HepG2 (cell line): Measurements from ENCODE around the gene MYH10. TPM values are rescaled to one million over a fixed set of nuclear protein-coding genes. Genes with fewer than 3 reads are reported as not detected.

Experiments used
- ATAC-seq: fragments of 200-7000 bp; cut with Tn5 transposase; 3 replicates; pipeline ENCODE4 v1.9.1; 2020; ENCODE audit warnings: mild to moderate bottlenecking, moderate library complexity
- BruUV-seq: library from RNA; stranded (reverse); fragments of 400-500 nt; replicated peaks from 2 replicates; lab custom pipeline; 2021; lab: Mats Ljungman, UMichigan
- CTCF ChIA-PET: fragments of 300-600 bp; formaldehyde crosslinking; extraction: SDS; loops from one replicate; lab custom pipeline; 2021; ENCODE audit warnings: low total read pairs, inconsistent platforms, low intra/inter-chr PET ratio; lab: Yijun Ruan, JAX
- POLR2A ChIA-PET: fragments of 350-600 bp; sonication (Branson Sonifier 250); formaldehyde crosslinking; loops from one replicate; lab custom pipeline; 2020; ENCODE audit warnings: antibody characterized with exemption, inconsistent platforms; lab: Yijun Ruan, JAX
- DNase-seq: peaks from one replicate; pipeline ENCODE4 v3.0.0-alpha.2; 2015; ENCODE audit warnings: low spot score
- FAIRE-seq: peaks from 3 replicates; lab custom pipeline; 2011; peaks lifted over from hg19 to GRCh38; lab: Jason Lieb, UNC
- H2AFZ ChIP-seq: one replicate; pipeline ENCODE4 v1.6.1; 2011; ENCODE audit warnings: low read length, inconsistent platforms
- H3K27ac ChIP-seq: fragments of 300-600 bp; 3 replicates; pipeline ENCODE4 v1.8.0; 2011; ENCODE audit warnings: mixed run types, mild to moderate bottlenecking, mixed read lengths, low read length, inconsistent platforms; ENCODE audit not compliant: insufficient read depth; ENCODE audit errors: extremely low read length
- H3K27me3 ChIP-seq, 2 experiments: fragments of 200-600 bp in 1 of 2; 2 replicates in 1 of 2; 3 replicates in 1 of 2; pipeline versions ENCODE4 v1.6.0 to v1.8.0; 2011; ENCODE audit warnings: low read length in 2 of 2, mild to moderate bottlenecking in 2 of 2, moderate library complexity in 2 of 2, inconsistent platforms in 1 of 2; ENCODE audit not compliant: insufficient read depth in 2 of 2, control insufficient read depth in 1 of 2
- H3K36me3 ChIP-seq, 2 experiments: fragments of 200-600 bp in 1 of 2; replicated peaks in 1 of 2; 2 replicates in 1 of 2; 3 replicates in 1 of 2; pipeline versions ENCODE4 v1.5.1 to v1.8.0; 2011; ENCODE audit warnings: low read length in 2 of 2, inconsistent platforms in 1 of 2; ENCODE audit not compliant: insufficient read depth in 2 of 2, control insufficient read depth in 1 of 2
- H3K4me1 ChIP-seq: 2 replicates; pipeline ENCODE4 v1.5.1; 2012; ENCODE audit warnings: low read length, inconsistent platforms; ENCODE audit not compliant: insufficient read depth
- H3K4me2 ChIP-seq: 2 replicates; pipeline ENCODE4 v1.6.0; 2011; ENCODE audit warnings: low read depth, low read length, inconsistent platforms
- H3K4me3 ChIP-seq, 3 experiments: fragments of 200-600 bp in 1 of 3; sonication (generic), shearing (Covaris generic) in 1 of 3; replicated peaks in 1 of 3; 2 replicates each; pipeline ENCODE4 v1.5.1; 2011 to 2016; ENCODE audit warnings: low read length in 3 of 3, inconsistent platforms in 2 of 3, low read depth in 2 of 3, mild to moderate bottlenecking in 2 of 3, control low read depth in 1 of 3, mixed read lengths in 1 of 3; ENCODE audit not compliant: insufficient read depth in 1 of 3
- H3K79me2 ChIP-seq: one replicate; pipeline ENCODE4 v1.6.1; 2011; ENCODE audit warnings: low read length, inconsistent platforms; ENCODE audit not compliant: insufficient read depth
- H3K9ac ChIP-seq: 2 replicates; pipeline ENCODE4 v1.6.0; 2011; ENCODE audit warnings: mild to moderate bottlenecking, low read depth, low read length, inconsistent platforms; ENCODE audit not compliant: insufficient read depth
- H3K9me3 ChIP-seq: 2 replicates; pipeline ENCODE4 v1.5.1; 2012; ENCODE audit warnings: mild to moderate bottlenecking, low read length
- H4K20me1 ChIP-seq: 2 replicates; pipeline ENCODE4 v1.6.0; 2011; ENCODE audit warnings: inconsistent platforms, mild to moderate bottlenecking, low read length, moderate library complexity; ENCODE audit not compliant: insufficient read depth
- AKAP8 ChIP-seq: sonication (generic); formaldehyde crosslinking; IDR thresholded peaks from 2 replicates; pipeline ENCODE4 v1.5.1; 2020; ENCODE audit warnings: mild to moderate bottlenecking, missing genetic modification reagents
- ARNT2 ChIP-seq: sonication (generic); formaldehyde crosslinking; IDR thresholded peaks from 2 replicates; pipeline ENCODE4 v1.8.0; 2022; ENCODE audit warnings: mild to moderate bottlenecking, low read depth, missing genetic modification reagents, moderate library complexity
- CENPBD1 ChIP-seq: sonication (generic); formaldehyde crosslinking; IDR thresholded peaks from 2 replicates; pipeline ENCODE4 v1.8.0; 2022; ENCODE audit warnings: missing genetic modification reagents, low read depth, mild to moderate bottlenecking, borderline replicate concordance
- FOXA3 ChIP-seq: IDR thresholded peaks from 2 replicates; pipeline ENCODE4 v1.6.1; 2016; ENCODE audit warnings: missing genetic modification reagents, missing compliant biosample characterization
- GFI1 ChIP-seq: sonication (generic); formaldehyde crosslinking; IDR thresholded peaks from 2 replicates; pipeline ENCODE4 v1.5.0; 2020; ENCODE audit warnings: missing genetic modification reagents, mild to moderate bottlenecking, borderline replicate concordance
- MTA3 ChIP-seq: sonication (generic); formaldehyde crosslinking; IDR thresholded peaks from 2 replicates; pipeline ENCODE4 v1.4.0; 2020; ENCODE audit warnings: missing genetic modification reagents
- NFKBIZ ChIP-seq: IDR thresholded peaks from 2 replicates; pipeline ENCODE4 v1.6.1; 2018; ENCODE audit warnings: missing genetic modification reagents, missing compliant biosample characterization
- PITX1 ChIP-seq: sonication (generic); formaldehyde crosslinking; IDR thresholded peaks from 2 replicates; pipeline ENCODE4 v1.5.1; 2020; ENCODE audit warnings: mild to moderate bottlenecking, missing genetic modification reagents
- TBL1XR1 ChIP-seq: fragments of 150-350 bp; IDR thresholded peaks from 2 replicates; pipeline ENCODE4 v1.6.1; 2014; ENCODE audit warnings: borderline replicate concordance, low read length; ENCODE audit not compliant: partially characterized antibody
- TBP ChIP-seq: sonication (generic); formaldehyde crosslinking; IDR thresholded peaks from 2 replicates; pipeline ENCODE4 v1.5.0; 2020; ENCODE audit warnings: missing genetic modification reagents
- ZBTB7A ChIP-seq: sonication (generic); formaldehyde crosslinking; IDR thresholded peaks from 2 replicates; pipeline ENCODE4 v1.8.0; 2022; ENCODE audit warnings: mild to moderate bottlenecking, missing genetic modification reagents
- ZMYM2 ChIP-seq: sonication (generic); formaldehyde crosslinking; IDR thresholded peaks from 2 replicates; pipeline ENCODE4 v1.8.0; 2022; ENCODE audit warnings: mild to moderate bottlenecking, missing genetic modification reagents
- ZMYM4 ChIP-seq: sonication (generic); formaldehyde crosslinking; IDR thresholded peaks from 2 replicates; pipeline ENCODE4 v1.8.1; 2023; ENCODE audit warnings: mild to moderate bottlenecking, missing genetic modification reagents
- ZNF30 ChIP-seq: sonication (generic); formaldehyde crosslinking; IDR thresholded peaks from 2 replicates; pipeline ENCODE4 v1.5.0; 2020; ENCODE audit warnings: mild to moderate bottlenecking, missing genetic modification reagents
- ZNF326 ChIP-seq: sonication (generic); formaldehyde crosslinking; IDR thresholded peaks from 2 replicates; pipeline ENCODE4 v1.4.0; 2020; ENCODE audit warnings: missing genetic modification reagents, borderline replicate concordance
- ZNF33B ChIP-seq: sonication (generic); formaldehyde crosslinking; IDR thresholded peaks from 2 replicates; pipeline ENCODE4 v1.5.1; 2020; ENCODE audit warnings: mild to moderate bottlenecking, missing genetic modification reagents
- ZNF776 ChIP-seq: sonication (generic); formaldehyde crosslinking; IDR thresholded peaks from 2 replicates; pipeline ENCODE4 v1.4.0; 2020; ENCODE audit warnings: mild to moderate bottlenecking, missing genetic modification reagents
- ZSCAN9 ChIP-seq: IDR thresholded peaks from 2 replicates; pipeline ENCODE4 v1.6.1; 2016; ENCODE audit warnings: borderline replicate concordance
- WGBS: methylation state at CpG from one replicate; pipeline ENCODE4 v1.1.6; 2017; ENCODE audit warnings: low lambda C conversion rate; 5-methylcytosine and 5-hydroxymethylcytosine counted together
- in situ Hi-C: cut with HindIII; loops from 2 replicates; pipeline ENCODE4 v1.10.0; 2017; ENCODE audit warnings: low pct_unique_long_range_greater_than_20kb; ENCODE audit not compliant: extremely low pct_ligation_motif_present
- intact Hi-C: fragments of 100-400 bp; cut with micrococcal nuclease; formaldehyde crosslinking; loops from one replicate; pipeline ENCODE4 v1.10.0; 2022; ENCODE audit not compliant: unreplicated experiment
- polyA plus RNA-seq, 8 experiments: library from polyadenylated mRNA; depleted of rRNA in 3 of 8; stranded (reverse) in 7 of 8; unstranded in 1 of 8; fragments of >200 nt; fragmentation: Illumina TruSeq in 4 of 8; extraction: Trizol in 4 of 8; gene quantifications; 2 replicates each; pipeline versions ENCODE4 v1.2.1 to v1.2.3, GENCODE V29; 2011 to 2016; ENCODE audit warnings: low read depth in 4 of 8, missing spikeins in 1 of 8, mixed read lengths in 1 of 8; ENCODE audit not compliant: insufficient read depth in 1 of 8
- total RNA-seq, 5 experiments: library from RNA; depleted of rRNA; stranded (reverse); fragments of >200 nt; fragmentation: Illumina TruSeq; extraction: Trizol; gene quantifications; 2 replicates each; pipeline ENCODE4 v1.2.3, GENCODE V29; 2016; ENCODE audit warnings: low read depth in 1 of 5
- TF ChIP-seq, protein P1 (sequence below): sonication (generic); formaldehyde crosslinking; IDR thresholded peaks from 2 replicates; pipeline ENCODE4 v1.4.0; 2020; ENCODE audit warnings: mild to moderate bottlenecking, missing genetic modification reagents
- TF ChIP-seq, protein P2 (sequence below): IDR thresholded peaks from 2 replicates; pipeline ENCODE4 v1.6.1; 2016; ENCODE audit warnings: missing genetic modification reagents, missing compliant biosample characterization

MYH10 gene
- total and polyA plus RNA-seq, 2 of the 13 experiments (the other 11 are each of a cell fraction or from before 2014, with no cell fraction given) = 43.4 to 68.6 TPM

GRCh38 chr17:8674344-8675305, 44.1 kb upstream of the MYH10 start:
- no peak for ATAC-seq
- Histone ChIP-seq H3K9me3 (no peaks in the 10 kb centered on the region), H3K27me3 (peaks cover 0 to 7% of the 10 kb centered on the region in 2 experiments; a peak in 2 of 5 replicates), H3K36me3 (no peaks in the 10 kb centered on the region), H3K9ac (no peak overlapping the region), H2AFZ (no peak overlapping the region), H3K4me1 (no peaks in the 10 kb centered on the region), H3K4me2 (no peak overlapping the region), H3K79me2 (no peaks in the 10 kb centered on the region), H3K27ac (no peak overlapping the region), H3K4me3 (no peak overlapping the region), H4K20me1 (no peaks in the 10 kb centered on the region)
- 32% methylated on average over 16 of the region's 19 CpGs for WGBS
- no peak for DNase-seq
- ChIA-PET POLR2A (no interaction called here), CTCF (no interaction called here)
- intact Hi-C loops = no loop called here
- in situ Hi-C loops = no loop called here
- TF ChIP-seq GFI1 (CRISPR knock-in tag) (no peak), ZMYM4 (CRISPR knock-in tag) (no peak), ZMYM2 (CRISPR knock-in tag) (no peak), NFKBIZ (CRISPR knock-in tag) (no peak), AKAP8 (CRISPR knock-in tag) (no peak), PITX1 (no peak), ZNF776 (CRISPR knock-in tag) (no peak), ZNF33B (CRISPR knock-in tag) (no peak), ARNT2 (CRISPR knock-in tag) (no peak), MTA3 (CRISPR knock-in tag) (no peak), TBP (CRISPR knock-in tag) (no peak), ZSCAN9 (CRISPR knock-in tag) (no peak), CENPBD1 (CRISPR knock-in tag) (no peak), ZBTB7A (no peak), ZNF326 (CRISPR knock-in tag) (no peak), FOXA3 (no peak), ZNF30 (CRISPR knock-in tag) (no peak), TBL1XR1 (no peak)
- TF ChIP-seq, protein P1, sequence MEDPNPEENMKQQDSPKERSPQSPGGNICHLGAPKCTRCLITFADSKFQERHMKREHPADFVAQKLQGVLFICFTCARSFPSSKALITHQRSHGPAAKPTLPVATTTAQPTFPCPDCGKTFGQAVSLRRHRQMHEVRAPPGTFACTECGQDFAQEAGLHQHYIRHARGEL = no peak
- TF ChIP-seq, protein P2, sequence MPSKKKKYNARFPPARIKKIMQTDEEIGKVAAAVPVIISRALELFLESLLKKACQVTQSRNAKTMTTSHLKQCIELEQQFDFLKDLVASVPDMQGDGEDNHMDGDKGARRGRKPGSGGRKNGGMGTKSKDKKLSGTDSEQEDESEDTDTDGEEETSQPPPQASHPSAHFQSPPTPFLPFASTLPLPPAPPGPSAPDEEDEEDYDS (CRISPR knock-in tag) = no peak
- FAIRE-seq = no peak
- no TSS peak for BruUV-seq
